ENCODE results near the gene LCN10. TPM values are rescaled to one million over a fixed set of nuclear protein-coding genes. Genes with fewer than 3 reads are reported as not detected.
A peak's percentile ranks its signal among the peaks of the same experiment; 100 is the strongest.
"Not testable (repeated sequence)": the region's sequence is repeated elsewhere in the genome, so short reads cannot be mapped to it uniquely, and the experiment has no call there.

LCN10 gene
- total RNA-seq, 2 experiments from 2014 or later: not detected

DNA sequence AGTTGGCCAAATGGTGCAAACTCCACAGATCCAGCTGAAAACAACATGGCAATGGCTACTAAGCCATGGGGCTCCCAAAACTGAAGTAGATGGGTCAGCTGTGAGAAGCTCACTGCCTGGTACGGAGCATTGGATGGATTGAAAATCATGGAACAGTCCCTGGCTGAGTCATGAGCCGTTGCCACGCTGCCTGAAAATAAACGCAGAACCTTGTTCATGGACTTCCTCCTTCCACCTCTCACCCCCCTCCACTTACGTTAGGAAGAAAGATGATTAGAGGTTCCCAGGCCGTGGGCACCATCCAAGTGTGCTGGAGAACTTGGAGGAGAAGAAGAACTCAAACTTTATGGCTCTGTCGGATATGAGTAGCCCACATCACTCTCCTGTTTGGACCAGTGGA, 37.2 kb downstream of the LCN10 start:
- Mint-ChIP-seq H3K27ac (no peak overlapping the region), H3K4me3 (no peak overlapping the region), H3K27me3 (peaks cover 17% of the 10 kb centered on the region), H3K9me3 (no peaks in the 10 kb centered on the region), H3K36me3 (ENCODE audit: low read depth) (no peaks in the 10 kb centered on the region), H3K4me1 (peaks cover 12% of the 10 kb centered on the region)
- CTCF ChIA-PET: no interaction called here
- DNase-seq: no peak
- POLR2A ChIA-PET: no interaction called here

DNA sequence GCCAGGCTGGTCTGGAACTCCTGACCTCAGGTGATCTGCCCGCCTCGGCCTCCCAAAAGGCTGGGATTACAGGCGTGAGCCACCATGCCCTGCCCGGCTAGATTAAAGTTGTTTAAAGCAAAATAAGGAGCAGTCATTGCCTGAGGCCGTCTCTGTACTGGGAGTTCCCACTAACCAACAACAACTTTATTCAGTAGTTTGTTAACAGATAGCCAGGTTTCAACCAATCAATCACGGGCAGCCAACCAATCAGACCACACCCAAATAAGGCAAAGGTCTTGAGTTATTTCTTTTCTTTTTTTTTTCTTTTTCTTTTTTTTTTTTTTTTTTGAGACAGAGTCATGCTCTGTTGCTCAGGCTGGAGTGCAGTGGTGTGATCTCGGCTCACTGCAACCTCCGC, 38.0 kb downstream of the LCN10 start:
- peaks cover 13% of the 10 kb centered on the region for H3K27me3 Mint-ChIP-seq
- H3K9me3 Mint-ChIP-seq; CTCF ChIA-PET; DNase-seq; POLR2A ChIA-PET; H3K4me3 Mint-ChIP-seq; H3K36me3 Mint-ChIP-seq (ENCODE audit: low read depth); H3K27ac Mint-ChIP-seq: not testable (repeated sequence)
- peaks cover 17% of the 10 kb centered on the region for H3K4me1 Mint-ChIP-seq

DNA sequence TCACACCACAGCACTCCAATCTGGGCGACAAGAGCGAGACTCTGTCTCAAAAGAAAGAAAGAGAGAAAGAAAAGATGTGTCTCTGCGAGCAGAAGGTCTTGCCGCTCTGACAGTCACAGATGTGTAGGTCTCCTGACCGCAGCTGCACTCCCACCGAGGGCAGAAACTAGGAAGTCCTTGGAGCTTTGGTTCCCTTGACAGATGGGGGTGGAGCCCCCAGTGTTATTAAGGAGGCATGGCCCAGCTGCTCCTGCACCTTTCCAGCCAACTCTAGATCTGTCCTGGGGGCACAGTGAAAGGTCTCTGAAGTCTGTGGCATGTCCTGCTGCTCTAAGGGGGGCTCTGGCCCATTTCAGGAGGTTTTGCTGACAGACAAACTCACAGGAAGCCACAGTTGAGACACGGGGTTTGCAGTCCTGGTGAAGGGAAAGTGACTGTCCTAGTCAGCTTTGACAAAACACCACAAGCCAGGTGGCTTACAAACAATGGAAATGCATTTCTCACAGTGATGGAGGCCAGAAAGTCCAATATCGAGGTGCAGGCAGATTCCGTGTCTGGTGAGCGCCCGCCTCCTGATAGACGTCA, 39.4 kb downstream of the LCN10 start:
- POLR2A ChIA-PET: no interaction called here
- CTCF ChIA-PET: interaction anchor here (0.9 kb wide), 1 partner anchor 29 kb away, joined by 3 read pairs; no protein-coding TSS in a partner anchor
- no peak overlapping the region for H3K27ac Mint-ChIP-seq

DNA sequence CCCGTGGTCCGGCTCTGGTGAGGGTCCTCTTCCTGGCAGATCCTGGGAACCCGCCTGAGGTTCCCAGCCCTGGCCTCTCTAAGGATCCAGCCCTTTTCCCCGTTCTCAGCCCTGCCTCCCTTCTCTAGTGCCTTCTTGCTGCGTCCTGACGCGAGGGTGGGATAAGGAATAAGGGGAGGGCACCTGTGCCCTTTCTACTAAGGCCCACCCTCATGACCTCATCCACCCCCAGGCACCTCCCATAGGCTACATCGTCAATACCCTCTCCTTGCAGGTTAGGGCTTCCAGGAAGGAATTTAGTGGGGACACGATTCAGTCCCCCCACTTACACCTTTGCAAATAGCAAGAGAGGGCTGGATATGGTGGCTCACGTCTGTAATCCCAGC, 41.1 kb downstream of the LCN10 start:
- H3K27me3 Mint-ChIP-seq: peaks cover 23% of the 10 kb centered on the region
- DNase-seq: no peak
- H3K4me1 Mint-ChIP-seq: peaks cover 20% of the 10 kb centered on the region
- H3K4me3 Mint-ChIP-seq: peak overlapping the region; percentile 49
- POLR2A ChIA-PET: interaction anchor here (0.5 to 0.6 kb wide), 2 partner anchors 222 to 585 kb away, joined by 3 read pairs; no protein-coding TSS in a partner anchor
- CTCF ChIA-PET: interaction anchor here (0.9 kb wide), 1 partner anchor 19 kb away, joined by 3 read pairs; no protein-coding TSS in a partner anchor
- no peaks in the 10 kb centered on the region for H3K9me3 Mint-ChIP-seq
- H3K27ac Mint-ChIP-seq: peak overlapping the region; percentile 77
- no peaks in the 10 kb centered on the region for H3K36me3 Mint-ChIP-seq (ENCODE audit: low read depth)

More for the DNA sequence above, 39.4 kb downstream of the LCN10 start:
- no peak overlapping the region for H3K4me3 Mint-ChIP-seq
- H3K4me1 Mint-ChIP-seq: peaks cover 17% of the 10 kb centered on the region
- no peaks in the 10 kb centered on the region for H3K9me3 Mint-ChIP-seq
- H3K27me3 Mint-ChIP-seq: peaks cover 19% of the 10 kb centered on the region
- DNase-seq: no peak
- no peaks in the 10 kb centered on the region for H3K36me3 Mint-ChIP-seq (ENCODE audit: low read depth)

DNA sequence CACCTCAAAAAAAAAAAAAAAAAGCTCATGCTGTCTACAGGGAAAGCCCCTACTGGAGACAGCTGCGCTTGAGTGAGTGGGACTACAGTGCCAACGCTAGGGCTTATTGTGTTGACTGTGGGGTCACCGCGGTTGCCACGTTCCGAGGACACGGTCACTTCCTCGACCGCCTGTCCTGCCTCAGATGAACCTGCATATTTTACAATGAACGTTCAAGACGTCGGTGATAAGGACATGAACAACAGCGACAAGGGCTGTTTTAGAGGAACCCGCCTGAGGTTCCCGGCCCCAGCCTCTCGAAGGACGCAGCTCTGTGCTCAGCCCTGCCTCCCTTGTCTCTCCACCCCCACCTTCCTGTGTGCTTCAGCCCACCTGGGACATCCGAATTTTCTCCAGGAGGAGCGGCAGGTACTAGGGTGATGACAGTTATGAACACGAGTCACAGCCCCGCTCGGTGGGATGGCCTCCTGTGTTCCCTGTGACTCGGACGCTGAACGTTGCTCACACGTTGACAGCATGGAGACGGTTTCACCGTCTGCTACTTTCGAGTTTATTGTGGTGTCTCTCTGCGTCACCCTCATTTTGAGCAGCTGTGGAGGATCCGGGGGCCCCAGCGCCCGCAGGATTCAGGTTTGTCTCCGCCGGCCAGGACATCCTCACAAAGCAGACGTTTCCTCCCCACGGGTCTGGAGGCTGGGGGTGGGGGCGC, 41.6 kb downstream of the LCN10 start:
- peaks cover 23% of the 10 kb centered on the region for H3K27me3 Mint-ChIP-seq
- H3K4me1 Mint-ChIP-seq: peaks cover 20% of the 10 kb centered on the region
- CTCF ChIA-PET: interaction anchor here (0.6 to 1.3 kb wide), 8 partner anchors 12 to 256 kb away, joined by 3 to 4 read pairs (median 4); no protein-coding TSS in a partner anchor
- POLR2A ChIA-PET: interaction anchor here (0.5 to 1.3 kb wide), 4 partner anchors 27 to 586 kb away, joined by 3 to 5 read pairs (median 3); no protein-coding TSS in a partner anchor
- H3K9me3 Mint-ChIP-seq: no peaks in the 10 kb centered on the region
- DNase-seq: peak; percentile 63
- H3K4me3 Mint-ChIP-seq: peak overlapping the region; percentile 49
- H3K36me3 Mint-ChIP-seq (ENCODE audit: low read depth): no peaks in the 10 kb centered on the region
- H3K27ac Mint-ChIP-seq: peak overlapping the region; percentile 77

DNA sequence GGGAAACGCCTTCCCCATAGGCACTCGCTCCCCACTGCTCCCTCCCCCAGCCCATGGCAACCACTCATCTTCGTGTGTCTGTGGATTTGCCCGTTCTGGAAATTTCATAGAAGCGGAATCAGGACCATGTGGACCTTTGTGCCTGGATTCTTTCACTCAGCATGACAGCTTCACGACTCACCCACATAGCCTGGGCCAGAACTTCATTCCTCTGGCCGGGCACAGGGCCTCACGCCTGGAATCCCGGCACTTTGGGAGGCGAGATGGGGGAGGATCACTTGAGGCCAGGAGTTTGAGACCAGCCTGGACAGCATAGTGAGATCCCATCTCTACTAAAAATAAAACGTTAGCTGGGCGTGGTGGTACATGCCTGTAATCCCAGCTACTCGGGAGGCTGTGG, 42.4 kb downstream of the LCN10 start:
- H3K36me3 Mint-ChIP-seq (ENCODE audit: low read depth): no peaks in the 10 kb centered on the region
- ChIA-PET POLR2A (interaction anchor here (1.3 kb wide), 1 partner anchor 28 kb away, joined by 3 read pairs; no protein-coding TSS in a partner anchor), CTCF (interaction anchor here (0.7 to 1.3 kb wide), 5 partner anchors 14 to 121 kb away, joined by 3 to 4 read pairs (median 4); no protein-coding TSS in a partner anchor)
- no peak overlapping the region for H3K4me3 Mint-ChIP-seq
- DNase-seq: no peak
- peaks cover 19% of the 10 kb centered on the region for H3K27me3 Mint-ChIP-seq
- no peaks in the 10 kb centered on the region for H3K9me3 Mint-ChIP-seq
- H3K4me1 Mint-ChIP-seq: peaks cover 20% of the 10 kb centered on the region
- H3K27ac Mint-ChIP-seq: no peak overlapping the region

DNA sequence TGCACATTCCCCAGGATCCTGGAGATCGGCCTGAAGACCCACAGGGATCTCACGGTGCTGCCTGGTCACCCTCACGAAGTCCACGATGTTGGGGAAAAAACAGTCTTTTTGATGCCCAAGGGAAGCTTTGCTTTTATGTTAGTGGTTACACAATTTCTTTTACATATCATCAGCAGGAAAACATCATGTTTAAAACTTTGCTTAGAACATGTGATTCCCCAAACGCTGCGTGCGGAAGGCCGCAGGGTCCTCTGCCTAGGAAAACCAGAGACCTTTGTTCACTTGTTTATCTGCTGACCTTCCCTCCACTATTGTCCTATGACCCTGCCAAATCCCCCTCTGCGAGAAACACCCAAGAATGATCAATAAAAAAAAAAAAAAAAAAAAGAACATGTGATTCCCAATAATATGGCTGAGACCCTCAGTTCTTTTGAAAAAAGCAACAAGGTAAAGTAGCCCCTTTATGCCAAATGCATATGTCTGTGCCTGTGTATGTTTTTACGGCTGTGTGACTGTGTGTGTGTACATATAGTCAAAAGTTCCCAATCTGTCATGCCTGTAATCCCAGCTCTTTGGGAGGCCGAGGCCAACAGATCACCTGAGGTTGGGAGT, 44.0 kb downstream of the LCN10 start:
- peaks cover 17% of the 10 kb centered on the region for H3K27me3 Mint-ChIP-seq
- no peaks in the 10 kb centered on the region for H3K9me3 Mint-ChIP-seq
- no peak overlapping the region for H3K4me3 Mint-ChIP-seq
- DNase-seq: no peak
- H3K4me1 Mint-ChIP-seq: peaks cover 20% of the 10 kb centered on the region
- POLR2A ChIA-PET: no interaction called here
- H3K36me3 Mint-ChIP-seq (ENCODE audit: low read depth): no peaks in the 10 kb centered on the region
- CTCF ChIA-PET: interaction anchor here (0.6 to 1.3 kb wide), 5 partner anchors 13 to 619 kb away, joined by 3 to 4 read pairs (median 3); no protein-coding TSS in a partner anchor
- no peak overlapping the region for H3K27ac Mint-ChIP-seq

DNA sequence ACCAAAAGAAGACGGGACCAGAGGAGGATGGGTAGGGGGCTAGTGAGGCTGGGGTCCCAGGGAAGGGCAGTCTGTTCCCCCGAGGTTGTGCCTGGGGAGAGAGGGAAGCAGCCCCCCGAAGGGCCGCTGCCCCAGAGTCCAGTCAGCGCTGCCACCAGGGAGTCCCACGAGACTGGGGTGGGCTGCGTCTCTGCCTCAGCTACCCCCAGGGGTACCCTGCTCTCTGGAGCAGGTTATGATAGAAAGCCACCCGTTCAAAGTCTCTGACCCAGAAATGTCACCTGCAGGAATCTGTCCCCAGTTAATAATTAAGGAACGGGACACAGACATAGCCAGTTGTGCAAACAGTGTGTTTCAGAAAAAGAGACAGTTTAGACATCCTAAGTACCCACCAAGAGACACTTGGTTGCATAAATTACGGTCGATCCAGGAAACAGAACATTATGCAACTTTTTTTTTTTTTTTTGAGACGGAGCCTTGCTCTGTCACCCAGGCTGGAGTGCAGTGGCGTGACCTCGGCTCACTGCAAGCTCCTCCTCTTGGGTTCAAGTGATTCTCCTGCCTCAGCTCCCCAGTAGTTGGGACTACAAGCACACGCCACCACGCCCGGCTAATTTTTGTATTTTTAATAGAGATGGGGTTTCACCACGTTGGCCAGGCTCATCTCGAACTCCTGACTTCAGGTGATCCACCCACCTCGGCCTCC, 44.8 kb downstream of the LCN10 start:
- H3K4me1 Mint-ChIP-seq: peaks cover 20% of the 10 kb centered on the region
- ChIA-PET POLR2A (no interaction called here), CTCF (interaction anchor here (1.2 to 1.3 kb wide), 2 partner anchors 24 to 31 kb away, joined by 3 read pairs; no protein-coding TSS in a partner anchor)
- H3K27ac Mint-ChIP-seq: no peak overlapping the region
- no peaks in the 10 kb centered on the region for H3K36me3 Mint-ChIP-seq (ENCODE audit: low read depth)
- DNase-seq: no peak
- H3K9me3 Mint-ChIP-seq: no peaks in the 10 kb centered on the region
- H3K4me3 Mint-ChIP-seq: no peak overlapping the region
- peaks cover 15% of the 10 kb centered on the region for H3K27me3 Mint-ChIP-seq

DNA sequence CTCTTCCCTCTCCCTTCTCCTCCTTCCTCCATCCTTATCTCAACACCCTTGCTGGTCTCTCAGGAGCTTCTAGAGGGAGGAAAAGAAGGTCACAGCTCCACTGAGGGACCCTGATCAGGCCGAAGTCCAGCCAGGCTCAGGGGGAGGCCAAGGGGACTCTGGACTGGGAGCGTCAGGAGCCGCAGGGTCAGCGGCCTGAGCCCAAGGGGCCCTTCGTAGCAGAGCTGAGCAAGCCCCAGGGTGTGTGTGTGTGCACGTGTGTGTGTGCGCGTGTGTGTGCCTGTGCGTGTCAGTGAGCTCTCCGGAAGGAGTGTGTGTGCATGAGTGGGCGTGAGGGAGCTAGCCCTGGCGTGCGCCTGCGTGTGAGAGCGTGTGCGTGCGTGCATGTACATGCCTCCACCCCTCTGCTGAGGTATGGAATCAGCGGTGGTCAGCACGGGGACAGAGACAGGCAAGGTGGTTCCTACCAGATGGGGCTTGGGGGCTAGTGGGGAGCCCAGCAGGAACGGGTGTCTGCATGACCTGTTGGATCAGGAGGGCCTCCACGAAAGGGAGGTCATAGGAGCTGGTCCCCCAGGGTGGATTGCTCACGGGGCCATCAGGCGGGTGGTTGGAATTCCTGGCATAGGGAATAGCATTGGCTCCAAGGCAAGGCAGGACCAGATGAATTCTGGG, 45.5 kb downstream of the LCN10 start:
- H3K27ac Mint-ChIP-seq: no peak overlapping the region
- POLR2A ChIA-PET: no interaction called here
- no peak overlapping the region for H3K4me3 Mint-ChIP-seq
- H3K9me3 Mint-ChIP-seq: no peaks in the 10 kb centered on the region
- H3K36me3 Mint-ChIP-seq (ENCODE audit: low read depth): no peaks in the 10 kb centered on the region
- peaks cover 20% of the 10 kb centered on the region for H3K4me1 Mint-ChIP-seq
- no peak for DNase-seq
- peaks cover 15% of the 10 kb centered on the region for H3K27me3 Mint-ChIP-seq
- CTCF ChIA-PET: interaction anchor here (0.6 kb wide), 1 partner anchor 16 kb away, joined by 3 read pairs; no protein-coding TSS in a partner anchor

DNA sequence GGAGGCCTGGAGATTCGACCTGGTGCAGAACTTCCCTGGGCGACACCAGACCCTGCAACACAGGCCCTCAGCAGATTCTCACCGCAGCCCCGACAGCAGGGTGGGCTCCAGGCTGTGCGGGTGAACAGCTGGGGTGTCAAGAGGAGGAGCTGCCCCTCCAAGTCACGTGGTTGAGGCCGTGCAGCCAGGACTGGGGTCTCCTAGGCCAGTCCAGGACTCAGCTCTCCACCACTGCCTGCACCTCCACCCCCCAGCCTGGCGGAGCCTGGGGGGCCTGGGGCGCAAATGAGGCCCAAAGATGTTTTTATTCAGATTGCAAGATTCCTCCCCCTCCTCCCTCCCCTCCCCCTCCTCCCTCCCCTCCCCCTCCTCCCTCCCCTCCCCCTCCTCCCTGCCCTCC, 46.2 kb downstream of the LCN10 start:
- H3K4me3 Mint-ChIP-seq: no peak overlapping the region
- no peaks in the 10 kb centered on the region for H3K9me3 Mint-ChIP-seq
- no peaks in the 10 kb centered on the region for H3K36me3 Mint-ChIP-seq (ENCODE audit: low read depth)
- no peak overlapping the region for H3K27ac Mint-ChIP-seq
- ChIA-PET CTCF (interaction anchor here (0.7 kb wide), 1 partner anchor 33 kb away, joined by 3 read pairs; no protein-coding TSS in a partner anchor), POLR2A (no interaction called here)
- H3K27me3 Mint-ChIP-seq: peaks cover 12% of the 10 kb centered on the region
- no peak for DNase-seq
- H3K4me1 Mint-ChIP-seq: peaks cover 17% of the 10 kb centered on the region

DNA sequence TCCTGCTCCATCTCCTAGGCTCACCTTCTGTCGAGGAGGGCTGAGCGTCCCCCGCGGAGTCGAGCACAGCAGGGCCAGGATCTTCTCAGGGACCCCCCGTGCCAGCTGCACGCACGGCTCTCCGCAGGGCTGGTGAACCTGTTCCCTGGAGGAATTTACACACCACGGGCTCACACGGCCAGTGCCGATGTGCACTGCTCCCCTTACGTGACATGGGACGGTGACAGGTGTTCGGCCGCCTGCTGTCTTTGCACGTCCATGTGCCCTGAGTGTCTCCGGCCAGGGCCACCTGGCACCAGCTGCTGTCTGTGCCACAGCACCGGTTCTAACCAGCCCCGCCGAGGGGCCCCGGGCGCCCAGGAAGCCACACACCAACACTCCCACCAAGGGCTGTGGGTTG, 46.8 kb downstream of the LCN10 start:
- DNase-seq: no peak
- no peaks in the 10 kb centered on the region for H3K9me3 Mint-ChIP-seq
- ChIA-PET CTCF (interaction anchor here (0.7 to 1.4 kb wide), 2 partner anchors 12 to 33 kb away, joined by 3 read pairs; no protein-coding TSS in a partner anchor), POLR2A (no interaction called here)
- H3K27ac Mint-ChIP-seq: no peak overlapping the region
- peaks cover 10% of the 10 kb centered on the region for H3K27me3 Mint-ChIP-seq
- H3K36me3 Mint-ChIP-seq (ENCODE audit: low read depth): no peaks in the 10 kb centered on the region
- H3K4me1 Mint-ChIP-seq: peaks cover 12% of the 10 kb centered on the region
- H3K4me3 Mint-ChIP-seq: no peak overlapping the region

DNA sequence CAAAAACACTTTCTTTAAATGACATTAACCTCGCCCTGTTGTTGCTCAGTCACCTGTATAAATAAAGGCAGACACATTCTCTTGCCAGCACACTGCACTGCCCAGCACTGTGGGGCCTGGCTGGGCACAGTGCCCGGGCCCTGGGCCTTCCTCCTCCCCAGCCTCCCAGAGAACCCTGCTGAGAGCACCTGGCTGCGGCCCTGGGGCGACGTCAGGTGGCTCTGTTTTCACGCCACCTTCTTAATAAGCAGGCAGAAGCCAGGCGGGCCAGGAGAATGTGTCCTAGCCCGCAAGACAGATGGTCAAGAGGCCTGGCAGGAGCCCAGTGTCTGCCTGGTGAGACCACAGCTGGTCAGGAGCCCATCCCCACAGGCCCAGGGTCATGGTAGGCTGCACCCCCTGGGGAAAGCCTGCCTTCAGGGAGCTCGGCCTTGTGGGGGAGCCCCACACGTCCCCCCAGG, 47.3 kb downstream of the LCN10 start:
- no peak overlapping the region for H3K27ac Mint-ChIP-seq
- ChIA-PET CTCF (interaction anchor here (1.4 kb wide), 1 partner anchor 13 kb away, joined by 3 read pairs; no protein-coding TSS in a partner anchor), POLR2A (no interaction called here)
- peaks cover 7% of the 10 kb centered on the region for H3K4me1 Mint-ChIP-seq
- no peaks in the 10 kb centered on the region for H3K36me3 Mint-ChIP-seq (ENCODE audit: low read depth)
- H3K4me3 Mint-ChIP-seq: no peak overlapping the region
- no peak for DNase-seq
- peaks cover 10% of the 10 kb centered on the region for H3K27me3 Mint-ChIP-seq
- H3K9me3 Mint-ChIP-seq: no peaks in the 10 kb centered on the region
